AML-193 (cell line): ENCODE data around the gene ZBED1.

Source experiments
- DNase-seq, 2 experiments: peaks; one replicate each; lab custom pipeline; 2025; lab: John Stamatoyannopoulos, UW

Gene ZBED1

DNA sequence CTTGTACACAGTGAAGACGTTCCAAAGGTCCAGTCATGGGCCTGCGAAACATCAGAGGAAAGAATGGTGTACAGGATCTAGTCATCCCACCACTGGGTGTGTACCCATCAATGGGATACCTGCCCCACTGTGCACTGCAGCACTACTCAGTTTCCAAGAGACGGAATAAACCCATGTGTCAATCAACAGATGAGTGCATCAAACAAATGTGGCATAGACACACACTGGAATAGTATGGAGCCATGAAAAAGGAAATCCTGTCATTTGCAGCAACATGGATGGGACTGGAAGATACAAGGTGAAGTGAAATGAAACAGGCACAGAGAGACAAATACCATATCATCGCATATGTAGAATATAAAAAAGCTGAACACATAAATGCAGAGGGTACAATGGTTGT, 48.0 kb downstream of the ZBED1 start:
- DNase-seq: no peak

DNA sequence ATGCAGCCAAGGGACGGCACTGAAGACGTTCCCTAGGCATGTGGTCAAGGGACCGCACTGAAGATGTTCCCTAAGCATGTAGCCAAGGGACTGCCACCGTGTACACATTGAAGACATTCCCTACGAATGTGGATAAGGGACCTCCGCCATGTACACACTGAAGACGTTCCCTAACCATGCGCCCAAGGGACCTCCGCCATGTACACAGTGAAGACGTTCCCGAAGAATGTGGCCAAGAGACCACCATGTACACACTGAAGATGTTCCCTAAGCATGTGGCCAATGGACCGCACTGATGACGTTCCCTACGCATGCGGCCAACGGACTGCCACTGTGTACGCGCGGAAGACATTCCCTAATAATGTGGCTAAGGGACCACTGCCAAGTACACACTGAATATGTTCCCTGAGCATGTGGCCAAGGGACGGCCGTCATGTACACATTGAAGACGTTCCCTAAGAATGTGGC, 48.4 kb downstream of the ZBED1 start:
- no peak for DNase-seq

DNA sequence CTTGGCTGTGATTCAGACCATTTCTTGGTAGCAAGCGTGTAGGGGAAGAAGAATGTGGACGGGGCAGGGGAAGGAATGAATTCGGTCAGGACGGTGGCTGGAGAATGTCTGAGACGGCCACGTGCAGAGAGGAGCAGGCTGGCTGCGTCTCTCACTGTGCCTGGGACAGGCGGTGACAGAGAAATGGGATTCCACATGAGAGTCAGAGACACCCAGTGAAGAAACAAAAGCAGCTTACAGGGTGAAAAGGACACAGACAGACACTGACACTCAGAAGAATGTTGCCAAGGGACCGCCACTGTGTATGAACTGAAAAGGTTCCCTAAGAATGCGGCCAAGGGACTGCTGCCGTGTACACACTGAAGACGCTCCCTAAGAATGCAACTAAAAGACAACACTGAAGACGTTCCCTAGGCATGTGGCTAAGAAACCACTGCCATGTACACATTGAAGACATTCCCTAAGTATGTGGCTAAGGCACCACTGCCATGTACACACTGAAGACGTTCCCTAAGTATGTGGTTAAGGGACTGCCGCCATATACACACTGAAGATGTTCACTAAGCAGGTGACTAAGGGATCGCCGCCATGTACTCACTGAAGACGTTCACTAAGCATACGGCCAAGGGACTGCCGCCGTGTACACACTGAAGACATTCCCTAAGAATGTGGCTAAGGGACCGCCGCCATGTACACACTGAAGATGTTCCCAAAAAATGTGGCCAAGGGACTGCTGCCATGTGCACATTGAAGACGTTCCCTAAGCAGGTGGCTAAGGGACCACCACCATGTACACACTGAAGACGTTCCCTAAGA, 49.1 kb downstream of the ZBED1 start:
- DNase-seq: no peak

DNA sequence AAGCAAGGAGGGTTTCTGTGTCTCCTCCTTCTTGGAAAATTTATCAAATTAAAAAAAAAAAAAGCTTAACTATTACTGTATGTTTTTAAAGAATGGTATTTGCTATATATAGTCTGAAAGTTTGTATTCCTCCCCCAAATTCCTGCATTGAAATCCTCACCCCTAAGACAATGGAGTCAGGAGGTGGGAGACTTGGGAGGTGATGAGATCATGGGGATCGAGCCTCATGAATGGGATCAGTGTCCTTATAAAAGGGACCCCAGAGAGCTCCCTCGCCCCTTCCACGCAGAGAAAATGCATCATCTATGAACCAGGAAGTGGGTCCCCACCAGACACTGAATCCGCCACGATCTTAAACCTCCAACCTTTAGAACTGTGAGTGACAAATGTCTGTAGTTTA, 50.1 kb downstream of the ZBED1 start:
- no peak for DNase-seq

DNA sequence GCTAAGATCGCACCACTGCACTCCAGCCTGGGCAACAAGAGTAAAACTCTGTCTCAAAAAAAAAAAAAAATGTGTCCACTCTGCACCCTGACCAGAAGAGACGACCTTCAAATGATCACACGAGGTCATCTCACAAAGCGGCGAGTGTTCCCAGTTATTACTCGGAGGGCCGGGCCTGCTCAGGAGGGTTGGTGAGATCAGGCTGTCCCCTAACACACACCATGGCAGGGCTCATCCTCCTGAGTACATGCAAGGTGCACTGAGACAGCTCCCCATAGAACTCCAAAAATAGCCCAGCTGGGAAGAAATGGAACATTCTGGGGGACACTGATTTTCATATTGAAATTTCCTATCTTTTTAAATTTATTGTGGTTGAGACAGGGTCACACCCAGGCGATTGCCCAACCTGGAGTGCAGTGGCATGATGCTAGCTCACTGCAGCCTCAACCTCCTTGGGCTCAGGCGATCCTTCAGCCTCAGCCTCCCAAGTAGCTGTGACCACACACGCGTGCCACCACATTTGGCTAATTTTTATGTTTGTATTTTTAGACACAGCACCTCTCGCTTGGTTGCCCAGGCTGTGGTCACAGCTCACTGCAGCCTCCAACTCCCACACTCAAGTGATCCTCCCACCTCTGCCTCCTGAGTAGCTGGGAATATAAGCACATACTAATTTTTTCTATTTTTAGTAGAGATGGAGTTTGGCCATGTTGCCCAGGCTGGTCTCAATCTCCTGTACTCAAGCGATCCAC, 51.5 kb downstream of the ZBED1 start:
- no peak for DNase-seq

DNA sequence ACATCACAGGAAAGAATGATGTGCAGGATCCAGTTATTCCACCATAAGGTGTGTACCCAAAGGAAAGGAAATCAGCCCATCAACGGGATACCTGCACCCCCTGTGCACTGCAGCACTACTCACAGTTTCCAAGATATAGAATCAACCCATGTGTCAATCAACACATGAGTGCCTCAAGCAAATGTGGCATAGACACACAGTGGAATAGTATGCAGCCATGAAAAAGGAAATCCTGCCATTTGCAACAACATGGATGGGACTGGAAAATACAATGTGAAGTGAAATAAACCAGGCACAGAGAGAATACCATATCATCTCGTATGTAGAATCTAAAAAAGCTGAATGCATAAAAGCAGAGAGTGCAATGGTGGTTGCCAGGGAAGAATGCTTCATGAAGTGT, 53.3 kb downstream of the ZBED1 start:
- no peak for DNase-seq

DNA sequence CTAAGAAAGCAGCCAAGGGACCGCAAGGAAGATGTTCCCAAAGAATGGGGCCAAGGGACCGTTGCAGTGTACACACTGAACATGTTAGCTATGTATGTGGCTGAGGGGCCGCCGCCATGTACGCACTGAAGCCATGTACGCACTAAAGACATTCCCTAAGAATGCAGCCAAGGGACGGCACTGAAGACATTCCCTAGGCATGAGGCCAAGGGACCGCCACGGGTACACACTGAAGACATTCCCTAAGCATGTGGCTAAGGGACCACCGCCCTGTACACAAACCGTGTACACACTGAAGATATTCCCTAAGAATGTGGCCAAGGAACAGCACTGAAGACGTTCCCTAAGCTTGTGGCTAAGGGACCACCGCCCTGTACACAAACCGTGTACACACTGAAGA, 54.0 kb downstream of the ZBED1 start:
- no peak for DNase-seq

DNA sequence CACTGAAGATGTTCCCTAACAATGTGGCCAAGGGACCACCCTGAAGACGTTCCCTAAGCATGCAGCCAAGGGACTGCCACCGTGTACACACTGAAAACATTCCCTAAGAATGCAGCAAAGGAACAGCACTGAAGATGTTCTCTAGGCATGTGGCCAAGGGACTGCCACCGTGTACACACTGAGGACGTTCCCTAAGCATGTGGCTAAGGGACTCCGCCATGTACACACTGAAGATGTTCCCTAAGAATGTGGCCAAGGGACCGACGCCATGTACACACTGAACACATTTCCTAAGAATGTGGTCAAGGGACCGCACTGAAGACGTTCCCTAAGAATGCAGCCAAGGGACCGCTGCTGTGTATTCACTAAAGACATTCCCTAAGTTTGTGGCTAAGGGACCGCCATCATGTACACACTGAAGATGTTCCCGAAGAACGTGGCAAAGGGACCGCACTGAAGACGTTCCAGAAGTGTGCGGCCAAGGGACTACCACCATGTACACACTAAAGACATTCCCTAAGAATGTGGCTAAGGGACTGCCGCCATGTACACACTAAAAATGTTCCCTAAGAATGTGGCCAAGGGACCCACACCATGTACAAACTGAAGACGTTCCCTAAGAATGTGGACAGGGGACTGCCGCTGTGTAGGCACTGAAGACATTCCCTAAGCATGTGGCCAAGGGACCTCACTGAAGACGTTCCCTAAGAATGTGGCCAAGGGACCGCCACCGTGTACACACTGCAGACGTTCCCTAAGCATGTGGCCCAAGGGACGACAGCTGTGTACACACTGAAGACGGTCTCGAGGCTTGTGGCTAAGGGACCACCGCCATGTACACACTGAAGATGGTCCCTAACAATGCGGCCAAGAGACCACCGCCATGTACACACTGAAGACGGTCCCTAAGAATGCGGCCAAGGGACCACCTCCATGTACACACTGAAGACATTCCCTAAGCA, 54.8 kb downstream of the ZBED1 start:
- no peak for DNase-seq

DNA sequence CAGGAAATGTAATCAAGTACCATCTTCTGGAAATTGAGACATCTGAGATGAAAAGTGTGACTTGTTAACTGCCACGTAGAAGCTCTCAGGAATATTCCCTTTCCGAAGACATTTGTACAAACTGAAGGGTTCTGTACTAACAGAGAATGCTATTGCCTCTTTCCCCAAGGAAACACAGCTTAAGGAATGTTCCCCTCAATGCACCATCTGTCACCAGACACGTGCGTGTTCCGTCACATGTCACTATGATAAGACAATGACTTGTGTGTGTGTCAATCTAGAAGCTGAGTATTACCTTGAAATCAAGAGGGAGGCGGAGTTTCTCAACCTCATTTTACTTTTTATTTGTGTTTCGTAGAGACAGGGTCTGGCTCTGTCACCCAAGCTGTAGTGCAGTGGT, 58.1 kb downstream of the ZBED1 start:
- no peak for DNase-seq

DNA sequence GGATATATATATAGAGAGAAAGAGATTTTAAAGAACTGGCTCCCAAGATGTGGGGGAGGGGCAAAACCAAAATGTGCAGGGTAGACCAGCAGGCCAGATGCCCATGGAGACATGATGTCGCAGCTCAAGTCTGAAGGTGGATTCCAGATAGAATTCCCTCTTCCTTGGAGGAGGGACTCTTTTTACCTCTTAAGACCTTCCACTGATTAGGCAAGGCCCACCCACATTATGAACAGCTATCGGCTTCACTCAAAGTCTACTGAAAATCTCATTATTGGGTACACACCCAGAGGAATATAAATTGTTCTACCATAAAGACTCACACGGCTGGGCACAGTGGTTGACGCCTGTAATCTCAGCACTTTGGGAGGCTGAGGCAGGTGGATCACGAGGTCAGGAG, 59.3 kb downstream of the ZBED1 start:
- DNase-seq: no peak

DNA sequence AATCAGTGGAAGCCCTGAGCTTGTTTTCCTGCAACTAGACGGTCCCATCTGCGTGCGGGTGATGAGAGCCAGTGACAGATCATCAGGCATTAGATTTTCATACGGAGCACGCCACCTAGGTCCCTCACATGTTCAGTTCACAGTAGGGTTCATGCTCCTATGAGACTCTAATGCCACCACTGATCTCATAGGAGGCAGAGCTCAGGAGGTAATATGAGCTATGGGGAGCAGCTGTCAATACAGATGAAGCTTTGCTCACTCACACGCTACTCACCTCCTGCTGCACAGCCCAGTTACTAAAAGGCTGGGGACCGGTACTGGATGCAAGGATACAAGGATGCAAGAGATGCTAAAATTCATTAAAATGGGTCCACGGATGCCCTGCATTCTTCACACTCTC, 61.2 kb downstream of the ZBED1 start:
- DNase-seq: no peak
